Endothelial cell of umbilical vein (primary cell): ENCODE measurements around the gene ZBTB34. TPM values are rescaled to one million over a fixed set of nuclear protein-coding genes. Genes with fewer than 3 reads are reported as not detected.

ENCODE experiments used
- BruUV-seq: library from RNA; stranded (reverse); fragments of 400-500 nt; replicated peaks from 2 replicates; lab custom pipeline; 2021; lab: Mats Ljungman, UMichigan
- CTCF ChIA-PET: fragments of 300-600, 350-600 bp; sonication (Branson Sonifier 250); formaldehyde crosslinking; loops from one replicate; lab custom pipeline; 2021; ENCODE audit warnings: antibody characterized with exemption, inconsistent platforms; lab: Charles Lee
- POLR2A ChIA-PET: fragments of 300-600, 350-600 bp; sonication (Branson Sonifier 250); formaldehyde crosslinking; loops from one replicate; lab custom pipeline; 2021; ENCODE audit warnings: antibody characterized with exemption, inconsistent platforms; lab: Charles Lee
- DNase-seq: peaks from one replicate; pipeline ENCODE4 v3.0.0-alpha.2; 2011; ENCODE audit warnings: low read depth, low spot score
- FAIRE-seq: peaks from 2 replicates; lab custom pipeline; 2011; peaks lifted over from hg19 to GRCh38; lab: Jason Lieb, UNC
- H2AFZ ChIP-seq: 2 replicates; pipeline ENCODE4 v1.6.0; 2012; ENCODE audit warnings: low read depth, low read length, control low read depth, inconsistent platforms
- H3K27ac ChIP-seq: 2 replicates; pipeline ENCODE4 v1.5.1; 2011; ENCODE audit warnings: low read depth, mild to moderate bottlenecking, control low read depth, low read length, moderate library complexity; ENCODE audit not compliant: insufficient read depth
- H3K27me3 ChIP-seq, 2 experiments: 2 replicates each; pipeline versions ENCODE4 v1.6.0 to v1.6.1; 2011; ENCODE audit warnings: low read length in 2 of 2, mixed read lengths in 1 of 2; ENCODE audit not compliant: control insufficient read depth in 2 of 2, insufficient read depth in 2 of 2
- H3K36me3 ChIP-seq, 2 experiments: 2 replicates in 1 of 2; 3 replicates in 1 of 2; pipeline ENCODE4 v1.5.1; 2011; ENCODE audit warnings: low read length in 2 of 2, mild to moderate bottlenecking in 1 of 2, moderate library complexity in 1 of 2; ENCODE audit not compliant: control insufficient read depth in 2 of 2, insufficient read depth in 2 of 2; ENCODE audit errors: extremely low read depth in 1 of 2
- H3K4me1 ChIP-seq: 3 replicates; pipeline ENCODE4 v1.5.1; 2011; ENCODE audit warnings: mild to moderate bottlenecking, low read length; ENCODE audit not compliant: control insufficient read depth, insufficient read depth; ENCODE audit errors: extremely low read depth
- H3K4me2 ChIP-seq: 2 replicates; pipeline ENCODE4 v1.6.1; 2011; ENCODE audit warnings: low read length, control low read depth, mixed read lengths; ENCODE audit not compliant: insufficient read depth
- H3K4me3 ChIP-seq, 3 experiments: fragments of 200-600 bp in 1 of 3; sonication (generic), shearing (Covaris generic) in 1 of 3; replicated peaks in 1 of 3; 2 replicates each; pipeline ENCODE4 v1.5.1; 2011 to 2016; ENCODE audit warnings: control low read depth in 3 of 3, low read length in 3 of 3, mild to moderate bottlenecking in 2 of 3, inconsistent platforms in 1 of 3, low read depth in 1 of 3, moderate library complexity in 1 of 3; ENCODE audit not compliant: insufficient read depth in 1 of 3
- H3K79me2 ChIP-seq: 2 replicates; pipeline ENCODE4 v1.6.0; 2012; ENCODE audit warnings: low read length, inconsistent platforms; ENCODE audit not compliant: control insufficient read depth, insufficient read depth
- H3K9ac ChIP-seq: replicated peaks from 2 replicates; pipeline ENCODE3; 2011; ENCODE audit warnings: low read length, control low read depth; ENCODE audit not compliant: insufficient read depth; ENCODE audit errors: extremely low read depth
- H3K9me1 ChIP-seq: replicated peaks from 3 replicates; pipeline ENCODE4 v1.6.0; 2011; ENCODE audit warnings: mild to moderate bottlenecking, low read length; ENCODE audit not compliant: control insufficient read depth, insufficient read depth; ENCODE audit errors: extremely low read depth
- H3K9me3 ChIP-seq: replicated peaks from 2 replicates; pipeline ENCODE4 v1.5.1; 2012; ENCODE audit warnings: low read length, inconsistent platforms; ENCODE audit not compliant: control insufficient read depth, insufficient read depth
- H4K20me1 ChIP-seq: replicated peaks from 2 replicates; pipeline ENCODE3; 2011; ENCODE audit warnings: mild to moderate bottlenecking, low read length; ENCODE audit not compliant: control insufficient read depth, insufficient read depth; ENCODE audit errors: extremely low read depth
- CTCF ChIP-seq, 2 donors: IDR thresholded peaks; 1 replicate in 1 of 2; 2 replicates in 1 of 2; pipeline ENCODE4 v1.5.1; 2011; ENCODE audit warnings: low read length in 2 of 2, mild to moderate bottlenecking in 2 of 2, moderate library complexity in 2 of 2, control low read depth in 1 of 2, inconsistent platforms in 1 of 2, low read depth in 1 of 2; ENCODE audit not compliant: insufficient read depth in 1 of 2; ENCODE audit errors: extremely low read depth in 1 of 2
- EZH2 ChIP-seq: IDR thresholded peaks from 2 replicates; pipeline ENCODE4 v1.6.1; 2012; ENCODE audit warnings: borderline replicate concordance, low read depth, mild to moderate bottlenecking, moderate library complexity, low read length, inconsistent platforms; ENCODE audit not compliant: severe bottlenecking
- FOS ChIP-seq: IDR thresholded peaks from 2 replicates; pipeline ENCODE4 v1.6.1; 2011; ENCODE audit warnings: mild to moderate bottlenecking, low read length, moderate library complexity, borderline replicate concordance; ENCODE audit not compliant: insufficient read depth
- GATA2 ChIP-seq: IDR thresholded peaks from 2 replicates; pipeline ENCODE4 v1.7.0; 2011; ENCODE audit warnings: low read depth, mild to moderate bottlenecking, moderate library complexity, mixed read lengths, low read length; ENCODE audit not compliant: insufficient read length, insufficient read depth
- JUN ChIP-seq: IDR thresholded peaks from 2 replicates; pipeline ENCODE4 v1.6.1; 2011; ENCODE audit warnings: borderline replicate concordance, low read depth; ENCODE audit not compliant: insufficient read length, insufficient read depth
- MYC ChIP-seq: IDR thresholded peaks from one replicate; pipeline ENCODE4 v1.6.1; 2011; ENCODE audit warnings: mild to moderate bottlenecking, low read depth, low read length
- POLR2A ChIP-seq: IDR thresholded peaks from 2 replicates; pipeline ENCODE4 v1.6.1; 2012; ENCODE audit warnings: low read depth, mild to moderate bottlenecking, control low read depth, low read length
- POLR2AphosphoS5 ChIP-seq: IDR thresholded peaks from 2 replicates; pipeline ENCODE4 v1.6.1; 2012; ENCODE audit warnings: low read depth, mild to moderate bottlenecking, control low read depth, low read length, moderate library complexity; ENCODE audit not compliant: insufficient read depth
- dilution Hi-C: fragments of 300-500 bp; cut with MboI; formaldehyde crosslinking; loops from one replicate; pipeline ENCODE4 v1.15.0; 2019; ENCODE audit warnings: low sequenced_read_pairs; ENCODE audit not compliant: extremely low pct_ligation_motif_present
- intact Hi-C: fragments of 100-400 bp; cut with micrococcal nuclease; formaldehyde crosslinking; loops from one replicate; pipeline ENCODE4 v1.10.0; 2022
- polyA plus RNA-seq, 4 experiments: library from polyadenylated mRNA; depleted of rRNA in 3 of 4; stranded (reverse) in 3 of 4; unstranded in 1 of 4; fragments of >200 nt; gene quantifications; 2 replicates each; pipeline versions ENCODE4 v1.2.1 to v1.2.3, GENCODE V29; 2011 to 2012; ENCODE audit warnings: missing spikeins in 1 of 4
- total RNA-seq: library from RNA; stranded (reverse); gene quantifications from 2 replicates; pipeline ENCODE4 v1.2.3, GENCODE V29; 2021

The ZBTB34 gene
- total and polyA plus RNA-seq, 2 donors (not counting 3 experiments of a cell fraction or from before 2014, with no cell fraction given) = 4.0 to 9.6 TPM

DNA sequence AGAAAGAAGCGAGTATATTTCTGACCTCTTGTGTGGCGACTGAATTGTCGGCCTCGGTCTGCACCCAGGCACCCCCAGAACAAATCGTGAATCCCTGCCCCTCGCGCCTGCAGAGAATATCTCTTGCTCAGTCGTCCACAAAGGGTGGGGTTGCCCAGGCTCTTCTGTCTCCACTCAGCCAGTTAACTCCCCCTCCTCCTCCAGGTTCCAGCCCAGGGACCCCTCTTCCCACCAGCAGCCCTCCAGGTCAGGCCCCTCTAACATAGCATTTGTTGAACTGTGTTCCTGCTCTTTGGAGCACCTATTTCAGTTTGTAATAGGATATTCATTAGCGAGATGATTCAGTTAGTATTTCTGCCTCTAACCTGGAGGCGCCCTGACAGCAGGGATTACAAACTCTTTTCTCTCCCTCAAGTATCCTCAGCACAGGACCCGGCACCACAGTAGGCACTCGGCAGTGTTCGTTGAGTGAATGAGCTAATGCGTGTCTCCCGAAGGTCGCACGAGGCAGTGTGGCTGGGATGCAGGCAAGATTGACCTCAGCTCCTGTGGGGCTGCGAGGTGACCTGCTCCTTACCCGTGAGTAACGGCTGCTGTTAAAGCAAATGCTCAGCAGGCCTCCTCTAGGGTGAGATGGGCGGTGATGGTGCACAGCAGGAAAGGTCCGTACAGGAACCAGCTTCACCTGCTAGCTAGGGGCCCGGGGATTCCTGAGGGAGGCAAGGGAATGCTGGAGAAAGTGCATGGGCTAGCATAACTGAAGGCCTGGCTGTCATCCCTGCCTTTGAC is 25.8 kb downstream of the ZBTB34 start:
- no peaks in the 10 kb centered on the region for H3K27me3 ChIP-seq
- CTCF ChIA-PET = interaction anchor here (1.0 kb wide), 1 partner anchor 28 kb away, joined by 3 read pairs; the partner anchor contains the start of gene RALGPS1
- intact Hi-C loops (no loop called here), dilution Hi-C loops (no loop called here)
- H3K9me3 ChIP-seq = no peaks in the 10 kb centered on the region
- no peak overlapping the region for H3K27ac ChIP-seq
- no peak overlapping the region for H3K9ac ChIP-seq
- BruUV-seq = no TSS peak
- H4K20me1 ChIP-seq = no peaks in the 10 kb centered on the region
- H3K36me3 ChIP-seq = no peaks in the 10 kb centered on the region
- no peak overlapping the region for H2AFZ ChIP-seq
- TF ChIP-seq MYC (no peak), FOS (no peak), GATA2 (no peak), POLR2AphosphoS5 (no peak), JUN (no peak), EZH2 (no peak)
- H3K4me2 ChIP-seq = no peak overlapping the region
- POLR2A ChIA-PET = interaction anchor here (0.6 kb wide), 1 partner anchor 28 kb away, joined by 3 read pairs; the partner anchor contains the start of gene RALGPS1
- H3K4me1 ChIP-seq = peaks cover 11% of the 10 kb centered on the region
- FAIRE-seq (no peak), DNase-seq (no peak)
- H3K79me2 ChIP-seq = no peaks in the 10 kb centered on the region
- no peaks in the 10 kb centered on the region for H3K9me1 ChIP-seq
- H3K4me3 ChIP-seq = no peak overlapping the region

GRCh38 chr9:126886897-126887296 is 26.5 kb downstream of the ZBTB34 start:
- POLR2A ChIA-PET = interaction anchor here (0.6 kb wide), 1 partner anchor 28 kb away, joined by 3 read pairs; the partner anchor contains the start of gene RALGPS1
- BruUV-seq = no TSS peak
- H3K9me3 ChIP-seq = no peaks in the 10 kb centered on the region

More at GRCh38 chr9:126886897-126887296, 26.5 kb downstream of the ZBTB34 start:
- FAIRE-seq (no peak), DNase-seq (no peak)
- H3K36me3 ChIP-seq = no peaks in the 10 kb centered on the region
- no peak overlapping the region for H3K27ac ChIP-seq
- CTCF ChIA-PET = no interaction called here
- no peaks in the 10 kb centered on the region for H3K79me2 ChIP-seq
- no peaks in the 10 kb centered on the region for H4K20me1 ChIP-seq
- peaks cover 11% of the 10 kb centered on the region for H3K4me1 ChIP-seq
- H3K4me3 ChIP-seq = no peak overlapping the region
- H3K9me1 ChIP-seq = no peaks in the 10 kb centered on the region
- H2AFZ ChIP-seq = no peak overlapping the region
- H3K9ac ChIP-seq = no peak overlapping the region
- dilution Hi-C loops (no loop called here), intact Hi-C loops (no loop called here)
- H3K4me2 ChIP-seq = no peak overlapping the region
- TF ChIP-seq EZH2 (no peak), POLR2AphosphoS5 (no peak), POLR2A (no peak), CTCF (IDR thresholded peaks at IDR 0.05; ENCODE audit: extremely low read depth in 1 of 2, insufficient read depth in 1 of 2, low read depth in 1 of 2, low read length in 2 of 2) (no peak), GATA2 (no peak), MYC (no peak), JUN (no peak)
- H3K27me3 ChIP-seq = no peaks in the 10 kb centered on the region
